ENCODE measurements around the gene GBP2.
"Not testable (repeated sequence)": the region's sequence is repeated elsewhere in the genome, so short reads cannot be mapped to it uniquely, and the experiment has no call there.

Gene GBP2

GRCh38 chr1:89125913-89126580 is at the start of gene GBP2:
Gene GBP2 (minus strand): TSS chr1:89126114. CDS start chr1:89121966, 4,148 bp downstream.
- no peak for DNase-seq

- DNase-seq, result no peak
These were observed 48.6 kb upstream of the GBP2 start for GRCh38 chr1:89174491-89174890.

GRCh38 chr1:89172468-89173143 is 46.7 kb upstream of the GBP2 start:
- no peak for DNase-seq

GRCh38 chr1:89171067-89171438 is 45.1 kb upstream of the GBP2 start:
- no peak for DNase-seq

- DNase-seq, result no peak
These were observed 44.5 kb upstream of the GBP2 start for GRCh38 chr1:89170170-89171066.

- no peak for DNase-seq
These were observed 43.3 kb upstream of the GBP2 start for GRCh38 chr1:89169166-89169565.

- DNase-seq, result no peak
These were observed 41.8 kb upstream of the GBP2 start for GRCh38 chr1:89167590-89168230.

GRCh38 chr1:89166705-89167104 is 40.8 kb upstream of the GBP2 start:
- DNase-seq, result no peak

- no peak for DNase-seq
These were observed 39.9 kb upstream of the GBP2 start for GRCh38 chr1:89165811-89166210.

GRCh38 chr1:89151047-89151446 is 25.1 kb upstream of the GBP2 start:
- no peak for DNase-seq

- no peak for DNase-seq
These were observed 24.1 kb upstream of the GBP2 start for GRCh38 chr1:89149976-89150375.

GRCh38 chr1:89149229-89149628 is 23.3 kb upstream of the GBP2 start:
- DNase-seq, result no peak

- no peak for DNase-seq
These were observed 22.1 kb upstream of the GBP2 start for GRCh38 chr1:89147678-89148658.

GRCh38 chr1:89146721-89147120 is 20.8 kb upstream of the GBP2 start:
- no peak for DNase-seq

GRCh38 chr1:89143484-89143883 is 17.6 kb upstream of the GBP2 start:
- DNase-seq, result no peak

GRCh38 chr1:89142160-89142559 is 16.2 kb upstream of the GBP2 start:
- no peak for DNase-seq

- no peak for DNase-seq
These were observed 7.8 kb upstream of the GBP2 start for GRCh38 chr1:89133747-89134146.

GRCh38 chr1:89130716-89131115 is 4.8 kb upstream of the GBP2 start:
- DNase-seq, result no peak

GRCh38 chr1:89129911-89130310 is 4.0 kb upstream of the GBP2 start:
- DNase-seq, result no peak

GRCh38 chr1:89128003-89128458 is 2.1 kb upstream of the GBP2 start:
- DNase-seq, result not testable (repeated sequence)

All from RPMI8226 (cell line).